NCI-H1694 treated with DMSO at 0.1 percent for 48 hours (cell line): ENCODE measurements around the gene SPACDR.
A peak's percentile ranks its signal among the peaks of the same experiment; 100 is the strongest.

Experiments
- DNase-seq: peaks from one replicate; lab custom pipeline; 2025; lab: John Stamatoyannopoulos, UW

SPACDR gene

GRCh38 chr7:100434297-100435144 is 29.5 kb downstream of the SPACDR start:
- DNase-seq = no peak

GRCh38 chr7:100433592-100434296 is 30.3 kb downstream of the SPACDR start:
- no peak for DNase-seq

GRCh38 chr7:100433276-100433591 is 30.8 kb downstream of the SPACDR start:
- DNase-seq = no peak

- no peak for DNase-seq
Measured at GRCh38 chr7:100432621-100433275, 31.3 kb downstream of the SPACDR start.

- DNase-seq = no peak
Measured at GRCh38 chr7:100432053-100432452, 32.0 kb downstream of the SPACDR start.

- DNase-seq = no peak
Measured at GRCh38 chr7:100431286-100431735, 32.7 kb downstream of the SPACDR start.

GRCh38 chr7:100430493-100431285 is 33.4 kb downstream of the SPACDR start:
- no peak for DNase-seq

- DNase-seq = peak; percentile 95
Measured at GRCh38 chr7:100429637-100430492, 34.2 kb downstream of the SPACDR start, which contains the start of gene MEPCE. MEPCE (plus strand) TSS chr7:100429831; CDS start chr7:100430019, 188 bp downstream.

- peak; percentile 99 for DNase-seq
Measured at GRCh38 chr7:100428967-100429636, 35.0 kb downstream of the SPACDR start.

- DNase-seq = peak; percentile 96
Measured at GRCh38 chr7:100428199-100428966, 35.7 kb downstream of the SPACDR start, which contains the start of gene ZCWPW1. ZCWPW1 (minus strand) TSS chr7:100428703; CDS start chr7:100420649, 8,054 bp downstream.

GRCh38 chr7:100427762-100428198 is 36.3 kb downstream of the SPACDR start:
- no peak for DNase-seq

GRCh38 chr7:100426516-100426915 is 37.5 kb downstream of the SPACDR start:
- DNase-seq = no peak

- no peak for DNase-seq
Measured at GRCh38 chr7:100425347-100425746, 38.7 kb downstream of the SPACDR start.

GRCh38 chr7:100423315-100423714 is 40.7 kb downstream of the SPACDR start:
- DNase-seq = no peak

GRCh38 chr7:100419660-100420226 is 44.3 kb downstream of the SPACDR start:
- DNase-seq = no peak

- no peak for DNase-seq
Measured at GRCh38 chr7:100418930-100419659, 45.0 kb downstream of the SPACDR start.

GRCh38 chr7:100415448-100415847 is 48.6 kb downstream of the SPACDR start:
- no peak for DNase-seq

- no peak for DNase-seq
Measured at GRCh38 chr7:100413889-100414288, 50.2 kb downstream of the SPACDR start.
